RPMI7951 (cell line): Measurements from ENCODE around the gene VAMP1. TPM values are rescaled to one million over a fixed set of nuclear protein-coding genes. Genes with fewer than 3 reads are reported as not detected.
A peak's percentile ranks its signal among the peaks of the same experiment; 100 is the strongest.
"Not testable (repeated sequence)": the region's sequence is repeated elsewhere in the genome, so short reads cannot be mapped to it uniquely, and the experiment has no call there.

Experiments used
- DNase-seq: peaks from one replicate; pipeline ENCODE4 v3.0.0-alpha.2; 2012; ENCODE audit warnings: low read depth
- total RNA-seq: library from RNA; depleted of rRNA; stranded (reverse); fragments of >200 nt; shearing (Covaris generic); gene quantifications from 2 replicates; pipeline ENCODE4 v1.2.3, GENCODE V29; 2014

The VAMP1 gene
- total RNA-seq, 1 experiment from 2014 or later = 4.1 TPM

DNA sequence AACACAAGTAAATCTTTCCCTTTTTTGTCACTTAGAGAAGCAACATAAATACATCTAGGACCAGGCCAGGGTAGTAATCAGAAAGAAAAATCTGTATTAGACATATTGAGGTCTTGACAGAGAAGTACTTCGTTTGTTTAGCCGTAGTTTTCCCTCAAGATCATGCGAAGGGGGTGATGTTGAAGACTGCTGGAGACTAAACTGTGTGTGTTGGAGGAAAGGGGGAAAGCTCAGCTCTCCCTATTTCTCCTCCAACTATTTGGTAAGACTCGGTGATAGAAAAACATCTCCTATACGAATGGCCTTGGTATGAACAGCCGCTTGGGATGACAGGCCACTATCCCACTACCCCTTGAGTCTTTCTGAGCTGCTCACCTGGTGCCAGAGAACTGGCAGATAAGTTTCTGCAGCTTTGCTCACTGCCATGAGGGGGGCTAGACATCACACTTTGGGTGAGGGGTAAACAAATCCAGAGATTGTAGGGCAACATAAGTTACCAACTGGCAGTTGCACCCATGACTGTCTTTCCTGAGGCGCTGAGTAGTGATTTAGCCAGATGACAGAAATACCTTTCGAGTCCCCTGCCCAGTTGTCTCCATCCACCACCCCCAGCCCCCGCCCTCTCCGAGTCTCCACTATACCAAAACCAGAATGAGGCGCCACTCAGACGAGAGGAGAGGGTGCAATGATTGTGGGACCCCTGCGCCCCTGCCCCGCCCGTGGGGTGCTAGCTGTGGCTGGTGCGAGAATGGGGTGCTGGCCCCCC lies 685 bp downstream of the VAMP1 start:
- no peak for DNase-seq

DNA sequence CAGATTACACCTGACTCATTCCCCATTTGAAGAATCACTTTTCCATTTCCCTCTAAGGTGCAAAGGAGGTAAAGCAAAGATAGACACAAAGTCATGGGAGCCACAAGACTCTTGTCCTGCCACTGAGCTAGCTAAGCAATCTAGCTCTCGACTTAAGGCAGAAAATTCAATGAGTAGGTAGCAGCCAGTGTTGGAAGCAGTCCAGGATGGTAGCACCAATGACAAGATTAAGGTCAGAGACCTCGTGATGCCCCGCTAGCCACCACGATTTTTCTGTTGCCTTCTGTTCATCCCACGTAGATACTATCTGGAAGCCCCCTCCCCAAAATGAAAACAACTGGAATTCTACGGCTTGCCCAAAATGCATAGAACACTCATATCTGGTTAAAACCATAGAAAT lies 1.4 kb downstream of the VAMP1 start:
- no peak for DNase-seq

DNA sequence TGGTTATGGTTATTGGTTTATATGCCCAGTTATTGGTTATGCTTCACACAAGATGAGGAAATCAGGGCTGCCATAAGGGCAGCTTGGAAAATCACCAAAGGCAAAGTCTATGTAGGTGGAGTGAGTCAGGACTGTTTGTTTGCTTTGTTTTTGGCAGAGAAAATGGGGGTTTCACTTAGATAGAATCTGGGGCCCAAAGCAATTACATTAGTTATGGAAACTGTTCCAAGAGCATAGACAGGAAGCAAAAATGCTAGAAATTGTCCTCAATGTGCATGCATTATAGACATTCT lies 2.2 kb downstream of the VAMP1 start:
- DNase-seq = no peak

GRCh38 chr12:6467571-6468282 lies 2.8 kb downstream of the VAMP1 start:
- not testable (repeated sequence) for DNase-seq

DNA sequence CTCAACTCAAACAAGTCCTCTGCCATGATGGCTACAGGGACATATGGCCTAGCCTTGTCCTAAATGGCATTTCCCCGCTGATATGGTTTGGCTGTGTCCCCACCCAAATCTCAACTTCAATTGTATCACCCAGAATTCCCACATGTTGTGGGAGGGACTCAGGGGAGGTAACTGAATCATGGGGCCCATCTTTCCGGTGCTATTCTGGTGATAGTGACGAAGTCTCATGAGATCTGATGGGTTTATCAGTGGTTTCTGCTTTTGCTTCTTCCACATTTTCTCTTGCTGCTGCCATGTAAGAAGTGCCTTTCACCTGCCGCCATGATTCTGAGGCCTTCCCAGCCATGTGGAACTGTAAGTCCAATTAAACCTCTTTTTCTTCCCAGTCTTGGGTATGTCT lies 3.7 kb downstream of the VAMP1 start:
- not testable (repeated sequence) for DNase-seq

- no peak for DNase-seq
Measured at GRCh38 chr12:6466184-6466573, 4.3 kb downstream of the VAMP1 start.

GRCh38 chr12:6465467-6466183 lies 4.9 kb downstream of the VAMP1 start:
- peak; percentile 61 for DNase-seq

- DNase-seq = no peak
Measured at GRCh38 chr12:6464531-6464930, 5.9 kb downstream of the VAMP1 start.

DNA sequence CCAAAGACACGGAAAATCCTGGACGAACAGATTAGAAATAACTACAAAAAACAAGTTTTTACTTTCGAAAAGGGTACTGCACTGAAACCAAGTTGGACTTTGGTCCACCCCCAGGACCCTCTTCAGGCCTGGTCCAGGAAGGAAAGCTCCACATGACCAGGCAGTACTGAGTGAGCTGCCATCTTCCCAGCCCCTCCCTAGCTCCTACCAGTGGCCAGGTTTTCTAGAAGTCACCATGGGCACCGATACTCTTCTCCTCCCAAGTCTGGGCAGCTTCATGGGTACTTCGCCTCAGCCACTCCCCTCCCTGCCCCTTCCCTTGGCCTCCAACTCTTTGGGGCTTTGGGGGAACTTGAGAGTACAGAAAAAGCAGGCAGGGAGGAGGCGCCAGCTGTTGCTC lies 6.6 kb downstream of the VAMP1 start:
- no peak for DNase-seq

GRCh38 chr12:6463216-6463615 lies 7.3 kb downstream of the VAMP1 start:
- DNase-seq = no peak

DNA sequence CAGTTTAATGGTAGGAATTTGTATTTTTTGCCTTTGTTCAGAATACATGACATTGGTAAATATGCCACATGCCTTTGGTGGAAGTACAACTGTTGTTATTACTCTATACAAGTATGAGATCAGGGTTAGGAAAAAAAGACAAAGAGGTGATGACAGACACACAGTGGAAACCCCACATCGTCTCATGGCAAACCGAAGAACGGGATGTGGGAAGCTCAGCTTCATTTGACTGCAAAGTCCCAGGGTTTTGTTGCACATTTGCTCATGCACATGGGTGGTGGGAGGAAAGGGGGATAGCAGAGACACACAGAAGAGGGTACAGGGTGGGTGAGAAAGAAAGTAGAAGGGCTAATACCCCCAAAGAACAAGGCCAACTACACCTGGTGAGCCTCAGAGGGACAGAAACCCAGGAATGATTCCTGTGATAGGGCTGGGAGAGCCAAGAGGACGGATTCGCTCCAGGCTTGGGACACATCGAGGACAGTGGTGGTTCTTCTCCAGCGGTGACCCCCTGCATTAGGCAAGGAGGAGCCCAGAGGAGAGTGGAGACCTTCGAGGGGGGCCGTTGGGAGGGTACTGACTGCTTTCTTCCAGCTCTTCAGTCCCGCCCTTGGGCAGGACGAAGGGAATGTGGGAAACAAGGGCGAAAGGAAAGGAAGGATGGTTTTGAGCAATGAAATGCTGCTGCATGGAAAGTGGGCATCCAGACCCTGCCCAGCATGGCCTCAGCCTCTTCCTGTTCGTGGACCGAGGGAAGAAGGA lies 8.1 kb downstream of the VAMP1 start:
- DNase-seq = no peak

- peak; percentile 53 for DNase-seq
Measured at GRCh38 chr12:6461401-6462233, 8.9 kb downstream of the VAMP1 start.

DNA sequence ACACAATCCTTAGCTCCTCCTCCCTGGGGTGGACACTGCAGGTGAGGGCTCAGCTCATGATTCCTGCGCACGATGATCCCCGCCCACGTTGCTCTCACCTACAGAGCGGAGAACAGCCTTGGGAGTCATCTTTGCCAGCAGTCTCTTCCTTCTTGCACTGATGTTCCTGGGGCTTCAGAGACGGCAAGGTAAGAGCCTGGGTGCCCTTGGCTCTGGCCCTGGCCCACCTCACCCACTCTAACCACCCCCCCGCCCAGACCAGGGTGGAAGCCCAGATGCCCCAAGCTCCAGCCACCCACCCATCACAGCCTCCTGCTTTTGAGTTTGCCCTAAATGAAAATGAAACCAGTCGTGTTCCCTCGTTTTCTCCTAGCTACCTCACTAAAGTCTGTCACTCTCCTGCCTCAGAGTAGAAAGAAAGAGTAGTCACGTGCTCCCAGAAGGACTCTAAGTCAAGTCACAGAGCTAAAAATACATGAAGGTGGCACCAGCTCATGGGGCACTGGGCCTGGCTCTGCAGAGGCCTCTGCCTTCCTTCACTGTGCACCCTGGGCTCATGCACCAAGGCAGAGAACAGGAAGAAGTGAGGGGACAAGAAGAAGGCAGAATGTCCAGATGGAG lies 9.6 kb downstream of the VAMP1 start:
- DNase-seq = no peak

- DNase-seq = no peak
Measured at GRCh38 chr12:6459004-6459337, 11.5 kb downstream of the VAMP1 start.

GRCh38 chr12:6458281-6459003 lies 12.0 kb downstream of the VAMP1 start:
- no peak for DNase-seq

DNA sequence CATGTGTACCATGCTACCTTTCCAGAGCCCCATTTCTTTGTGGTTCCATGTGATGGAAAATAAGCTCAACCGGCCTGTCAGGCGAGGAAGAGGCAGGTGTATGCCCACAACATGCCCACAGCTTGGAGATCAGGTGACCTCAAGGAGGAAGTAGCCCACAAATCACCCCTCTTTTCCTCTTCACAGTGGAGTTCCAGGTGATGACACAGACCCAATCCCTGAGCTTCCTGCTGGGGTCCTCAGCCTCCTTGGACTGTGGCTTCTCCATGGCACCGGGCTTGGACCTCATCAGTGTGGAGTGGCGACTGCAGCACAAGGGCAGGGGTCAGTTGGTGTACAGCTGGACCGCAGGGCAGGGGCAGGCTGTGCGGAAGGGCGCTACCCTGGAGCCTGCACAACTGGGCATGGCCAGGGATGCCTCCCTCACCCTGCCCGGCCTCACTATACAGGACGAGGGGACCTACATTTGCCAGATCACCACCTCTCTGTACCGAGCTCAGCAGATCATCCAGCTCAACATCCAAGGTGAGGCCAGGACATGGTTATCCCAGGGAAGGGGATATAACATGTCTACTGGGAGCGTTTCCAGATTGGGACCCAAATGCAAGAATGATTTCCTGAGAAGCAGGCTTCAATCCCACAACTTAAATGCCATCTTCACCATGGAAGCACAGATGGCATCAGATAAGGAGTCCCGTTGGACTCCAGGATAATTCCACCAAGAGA lies 13.1 kb downstream of the VAMP1 start:
- DNase-seq = no peak

DNA sequence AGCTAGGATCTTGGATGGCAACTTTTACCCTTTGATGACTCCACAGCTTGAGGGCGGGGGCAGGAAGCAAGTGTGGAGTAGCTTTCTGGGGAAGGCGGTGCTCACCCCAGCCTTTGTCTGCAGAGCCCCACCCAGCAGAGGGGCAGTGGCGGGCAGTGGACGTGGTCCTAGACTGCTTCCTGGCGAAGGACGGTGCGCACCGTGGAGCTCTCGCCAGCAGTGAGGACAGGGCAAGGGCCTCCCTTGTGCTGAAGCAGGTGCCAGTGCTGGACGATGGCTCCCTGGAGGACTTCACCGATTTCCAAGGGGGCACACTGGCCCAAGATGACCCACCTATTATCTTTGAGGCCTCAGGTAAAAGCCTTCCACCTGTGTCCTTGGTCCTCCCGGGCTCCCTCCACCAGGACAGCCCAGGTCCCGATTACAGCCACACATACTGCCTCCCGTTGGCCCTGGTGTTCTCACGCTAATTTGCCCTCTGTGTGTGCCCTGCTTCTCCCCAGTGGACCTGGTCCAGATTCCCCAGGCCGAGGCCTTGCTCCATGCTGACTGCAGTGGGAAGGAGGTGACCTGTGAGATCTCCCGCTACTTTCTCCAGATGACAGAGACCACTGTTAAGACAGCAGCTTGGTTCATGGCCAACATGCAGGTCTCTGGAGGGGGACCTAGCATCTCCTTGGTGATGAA lies 17.4 kb downstream of the VAMP1 start:
- no peak for DNase-seq

- no peak for DNase-seq
Measured at GRCh38 chr12:6452245-6452943, 18.1 kb downstream of the VAMP1 start.
